ENCODE results near the gene EXOC4.

Gene EXOC4

GRCh38 chr7:133846203-133846945 lies 593.5 kb downstream of the EXOC4 start:
- DNase-seq, result no peak
- Histone ChIP-seq H3K27me3 (no peaks in the 10 kb centered on the region), H3K4me3 (no peak overlapping the region), H3K36me3 (no peaks in the 10 kb centered on the region), H3K4me1 (no peaks in the 10 kb centered on the region), H3K27ac (no peak overlapping the region), H3K9me3 (no peaks in the 10 kb centered on the region)
- intact Hi-C loops (cut with DNase I; ENCODE audit: low total_unique reads), result no loop called here
- TF ChIP-seq, protein P1, sequence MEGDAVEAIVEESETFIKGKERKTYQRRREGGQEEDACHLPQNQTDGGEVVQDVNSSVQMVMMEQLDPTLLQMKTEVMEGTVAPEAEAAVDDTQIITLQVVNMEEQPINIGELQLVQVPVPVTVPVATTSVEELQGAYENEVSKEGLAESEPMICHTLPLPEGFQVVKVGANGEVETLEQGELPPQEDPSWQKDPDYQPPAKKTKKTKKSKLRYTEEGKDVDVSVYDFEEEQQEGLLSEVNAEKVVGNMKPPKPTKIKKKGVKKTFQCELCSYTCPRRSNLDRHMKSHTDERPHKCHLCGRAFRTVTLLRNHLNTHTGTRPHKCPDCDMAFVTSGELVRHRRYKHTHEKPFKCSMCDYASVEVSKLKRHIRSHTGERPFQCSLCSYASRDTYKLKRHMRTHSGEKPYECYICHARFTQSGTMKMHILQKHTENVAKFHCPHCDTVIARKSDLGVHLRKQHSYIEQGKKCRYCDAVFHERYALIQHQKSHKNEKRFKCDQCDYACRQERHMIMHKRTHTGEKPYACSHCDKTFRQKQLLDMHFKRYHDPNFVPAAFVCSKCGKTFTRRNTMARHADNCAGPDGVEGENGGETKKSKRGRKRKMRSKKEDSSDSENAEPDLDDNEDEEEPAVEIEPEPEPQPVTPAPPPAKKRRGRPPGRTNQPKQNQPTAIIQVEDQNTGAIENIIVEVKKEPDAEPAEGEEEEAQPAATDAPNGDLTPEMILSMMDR (IDR thresholded peaks at IDR 0.05), result no peak

GRCh38 chr7:133850497-133851280 lies 597.8 kb downstream of the EXOC4 start:
- DNase-seq, result no peak
- no peaks in the 10 kb centered on the region for H3K9me3 ChIP-seq
- H3K36me3 ChIP-seq, result no peaks in the 10 kb centered on the region
- H3K4me3 ChIP-seq, result no peak overlapping the region
- intact Hi-C loops (cut with DNase I; ENCODE audit: low total_unique reads), result no loop called here
- peaks cover 0 to 9% (median 3%) of the 10 kb centered on the region in 4 donors for H3K4me1 ChIP-seq
- TF ChIP-seq, protein P1 (IDR thresholded peaks at IDR 0.05), result no peak
- H3K27ac ChIP-seq, result no peak overlapping the region
- no peaks in the 10 kb centered on the region for H3K27me3 ChIP-seq

- H3K9me3 ChIP-seq, result no peaks in the 10 kb centered on the region
- no peaks in the 10 kb centered on the region for H3K36me3 ChIP-seq
- DNase-seq, result no peak
- H3K4me3 ChIP-seq, result no peak overlapping the region
- intact Hi-C loops (cut with DNase I; ENCODE audit: low total_unique reads), result no loop called here
- H3K27ac ChIP-seq, result no peak overlapping the region
- TF ChIP-seq, protein P1 (IDR thresholded peaks at IDR 0.05), result no peak
- H3K27me3 ChIP-seq, result no peaks in the 10 kb centered on the region
- H3K4me1 ChIP-seq, result peaks cover 0 to 9% (median 3%) of the 10 kb centered on the region in 4 donors
Measured at GRCh38 chr7:133851411-133851810, 598.5 kb downstream of the EXOC4 start.

DNA sequence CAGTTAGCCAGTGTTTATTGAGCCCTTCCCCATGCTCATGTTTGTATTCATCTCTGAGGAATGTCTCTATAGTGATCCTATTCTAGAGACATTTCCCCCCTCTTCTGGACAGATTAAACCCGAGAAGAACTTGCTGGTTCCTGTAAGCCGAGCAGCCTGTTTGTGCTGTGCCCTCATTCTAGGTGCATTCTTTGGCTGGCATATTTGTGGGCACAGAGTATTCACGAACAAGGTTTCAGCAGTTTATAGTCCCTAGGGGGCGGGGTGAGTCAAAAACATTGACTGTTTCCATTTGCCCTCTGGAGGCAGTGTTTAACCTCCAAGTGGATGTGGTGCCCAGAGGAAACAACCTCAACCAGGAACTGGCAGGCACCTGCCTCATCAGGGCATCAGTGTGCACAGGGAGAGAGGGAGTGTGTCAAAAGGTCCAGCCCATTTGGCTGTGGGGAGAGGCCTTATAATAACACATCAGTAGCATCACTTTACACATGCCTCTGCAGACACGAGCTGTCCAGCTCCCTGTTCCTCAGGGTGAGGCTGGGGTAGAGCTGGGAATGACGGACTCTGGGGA lies 600.9 kb downstream of the EXOC4 start:
- Histone ChIP-seq H3K4me3 (no peak overlapping the region), H3K9me3 (no peaks in the 10 kb centered on the region), H3K36me3 (no peaks in the 10 kb centered on the region), H3K27me3 (no peaks in the 10 kb centered on the region), H3K4me1 (peaks cover 0 to 9% (median 3%) of the 10 kb centered on the region in 4 donors), H3K27ac (no peak overlapping the region)
- TF ChIP-seq, protein P1 (IDR thresholded peaks at IDR 0.05), result no peak
- no peak for DNase-seq
- intact Hi-C loops (cut with DNase I; ENCODE audit: low total_unique reads), result no loop called here

DNA sequence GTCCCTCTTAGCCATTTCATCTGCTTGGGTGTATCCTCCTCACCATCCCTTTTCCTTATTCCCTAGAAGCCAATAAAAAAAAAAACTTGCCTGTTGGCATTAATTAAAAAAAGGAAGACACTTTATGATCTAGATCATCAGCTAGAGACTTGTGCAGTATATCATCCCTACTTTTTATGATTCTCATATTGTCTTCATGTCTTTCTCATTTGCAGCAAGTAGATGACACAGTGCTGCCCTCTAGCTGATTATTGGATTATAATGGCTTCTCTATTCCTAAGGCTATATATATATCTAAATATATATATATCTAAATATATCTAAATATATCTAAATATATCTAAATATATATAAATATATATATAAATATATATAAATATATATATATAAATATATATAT lies 601.9 kb downstream of the EXOC4 start:
- Histone ChIP-seq H3K27ac (no peak overlapping the region), H3K36me3 (no peaks in the 10 kb centered on the region), H3K9me3 (no peaks in the 10 kb centered on the region), H3K4me1 (peaks cover 0 to 9% (median 3%) of the 10 kb centered on the region in 4 donors), H3K4me3 (no peak overlapping the region), H3K27me3 (no peaks in the 10 kb centered on the region)
- TF ChIP-seq, protein P1 (IDR thresholded peaks at IDR 0.05), result no peak
- no peak for DNase-seq
- intact Hi-C loops (cut with DNase I; ENCODE audit: low total_unique reads), result no loop called here
